ENCODE measurements around the gene RAB3IL1. TPM values are rescaled to one million over a fixed set of nuclear protein-coding genes. Genes with fewer than 3 reads are reported as not detected.
A peak's percentile ranks its signal among the peaks of the same experiment; 100 is the strongest.

The RAB3IL1 gene
- total RNA-seq, 1 donor from 2014 or later, result not detected

DNA sequence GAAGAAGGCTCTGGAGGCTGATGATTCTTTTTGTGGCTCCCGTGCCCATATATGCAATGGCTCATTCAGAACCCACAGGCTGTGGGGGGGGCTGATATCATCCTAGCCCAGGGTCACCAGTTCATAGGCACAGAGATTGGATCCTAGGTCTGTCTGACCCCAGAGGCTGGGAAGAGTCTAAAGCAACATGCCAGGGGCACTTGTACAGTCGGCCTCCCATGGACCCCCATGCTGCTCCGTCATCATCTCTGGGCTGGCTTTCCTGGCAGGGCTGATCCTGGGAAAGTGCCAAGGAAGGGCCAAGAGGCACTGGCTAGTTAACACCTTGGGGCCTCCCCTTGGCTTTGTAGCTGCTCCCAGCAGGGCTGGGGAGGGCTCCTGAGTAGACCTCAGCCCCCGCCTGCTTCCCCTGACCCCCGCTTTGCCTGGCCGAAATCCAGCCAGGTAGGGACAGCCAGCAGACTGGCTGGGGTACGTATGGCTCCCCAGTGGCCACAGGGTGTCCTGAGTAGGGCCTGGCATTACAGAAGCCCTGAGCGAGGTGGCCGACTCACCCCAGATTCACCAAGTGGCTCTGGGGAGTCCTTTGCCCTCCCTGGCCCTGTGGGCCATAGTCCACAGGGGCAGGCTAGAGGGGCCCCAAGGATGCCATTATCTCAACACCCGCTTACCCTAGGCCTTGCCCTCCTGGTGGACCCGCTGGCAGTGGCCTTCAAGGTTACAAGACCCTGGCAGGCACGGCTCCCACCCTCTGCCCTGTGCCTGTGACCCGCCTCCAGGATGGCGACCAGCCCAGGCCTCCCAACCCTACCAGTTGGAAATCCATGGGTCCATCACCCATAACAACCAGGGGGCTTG is 48.6 kb downstream of the RAB3IL1 start:
- Mint-ChIP-seq H3K27me3 (ENCODE audit: low read depth) (no peaks in the 10 kb centered on the region), H3K9me3 (no peaks in the 10 kb centered on the region), H3K27ac (no peak overlapping the region), H3K4me3 (ENCODE audit: low read depth) (no peak overlapping the region), H3K4me1 (ENCODE audit: low read depth) (peaks cover 6% of the 10 kb centered on the region), H3K36me3 (ENCODE audit: low read depth) (peaks cover 16% of the 10 kb centered on the region)
- intact Hi-C loops (cut with micrococcal nuclease), result no loop called here
- DNase-seq (ENCODE audit: low spot score), result no peak

DNA sequence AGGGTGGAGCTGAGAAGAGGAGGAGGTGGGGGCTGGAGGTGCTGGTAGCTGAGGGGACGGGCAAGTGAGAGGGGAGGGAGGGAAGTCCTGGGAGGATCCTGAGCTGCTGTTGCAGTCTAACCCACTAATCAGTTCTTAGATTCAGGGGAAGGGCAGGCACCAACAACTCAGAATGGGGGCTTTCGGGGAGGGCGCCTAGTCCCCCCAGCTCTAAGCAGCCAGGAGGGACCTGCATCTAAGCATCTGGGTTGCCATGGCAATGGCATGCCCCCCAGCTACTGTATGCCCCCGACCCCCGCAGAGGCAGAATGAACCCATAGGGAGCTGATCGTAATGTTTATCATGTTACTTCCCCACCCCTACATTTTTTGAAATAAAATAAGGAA is 50.4 kb downstream of the RAB3IL1 start:
- no peaks in the 10 kb centered on the region for H3K27me3 Mint-ChIP-seq (ENCODE audit: low read depth)

DNA sequence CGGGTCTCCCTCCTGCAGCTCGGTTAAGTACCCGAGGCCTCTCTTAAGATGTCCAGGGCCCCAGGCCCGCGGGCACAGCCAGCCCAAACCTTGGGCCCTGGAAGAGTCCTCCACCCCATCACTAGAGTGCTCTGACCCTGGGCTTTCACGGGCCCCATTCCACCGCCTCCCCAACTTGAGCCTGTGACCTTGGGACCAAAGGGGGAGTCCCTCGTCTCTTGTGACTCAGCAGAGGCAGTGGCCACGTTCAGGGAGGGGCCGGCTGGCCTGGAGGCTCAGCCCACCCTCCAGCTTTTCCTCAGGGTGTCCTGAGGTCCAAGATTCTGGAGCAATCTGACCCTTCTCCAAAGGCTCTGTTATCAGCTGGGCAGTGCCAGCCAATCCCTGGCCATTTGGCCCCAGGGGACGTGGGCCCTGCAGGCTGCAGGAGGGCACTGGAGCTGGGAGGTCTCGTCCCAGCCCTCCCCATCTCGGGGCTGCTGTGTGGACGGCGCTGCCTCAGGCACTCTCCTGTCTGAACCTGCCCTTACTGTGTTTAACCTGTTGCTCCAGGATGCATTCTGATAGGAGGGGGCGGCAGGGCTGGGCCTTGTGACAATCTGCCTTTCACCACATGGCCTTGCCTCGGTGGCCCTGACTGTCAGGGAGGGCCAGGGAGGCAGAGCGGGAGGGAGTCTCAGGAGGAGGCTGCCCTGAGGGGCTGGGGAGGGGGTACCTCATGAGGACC is 51.0 kb downstream of the RAB3IL1 start:
- no peak overlapping the region for H3K4me3 Mint-ChIP-seq (ENCODE audit: low read depth)
- peaks cover 5% of the 10 kb centered on the region for H3K4me1 Mint-ChIP-seq (ENCODE audit: low read depth)
- H3K36me3 Mint-ChIP-seq (ENCODE audit: low read depth), result peaks cover 35% of the 10 kb centered on the region
- peak overlapping the region; percentile 30 for H3K27ac Mint-ChIP-seq
- no peak for DNase-seq (ENCODE audit: low spot score)
- no peaks in the 10 kb centered on the region for H3K27me3 Mint-ChIP-seq (ENCODE audit: low read depth)
- no peaks in the 10 kb centered on the region for H3K9me3 Mint-ChIP-seq
- intact Hi-C loops (cut with micrococcal nuclease), result no loop called here

More for the DNA sequence above, 50.4 kb downstream of the RAB3IL1 start:
- Mint-ChIP-seq H3K9me3 (no peaks in the 10 kb centered on the region), H3K4me3 (ENCODE audit: low read depth) (no peak overlapping the region), H3K4me1 (ENCODE audit: low read depth) (peaks cover 6% of the 10 kb centered on the region), H3K27ac (no peak overlapping the region), H3K36me3 (ENCODE audit: low read depth) (peaks cover 29% of the 10 kb centered on the region)
- intact Hi-C loops (cut with micrococcal nuclease), result no loop called here
- DNase-seq (ENCODE audit: low spot score), result no peak

DNA sequence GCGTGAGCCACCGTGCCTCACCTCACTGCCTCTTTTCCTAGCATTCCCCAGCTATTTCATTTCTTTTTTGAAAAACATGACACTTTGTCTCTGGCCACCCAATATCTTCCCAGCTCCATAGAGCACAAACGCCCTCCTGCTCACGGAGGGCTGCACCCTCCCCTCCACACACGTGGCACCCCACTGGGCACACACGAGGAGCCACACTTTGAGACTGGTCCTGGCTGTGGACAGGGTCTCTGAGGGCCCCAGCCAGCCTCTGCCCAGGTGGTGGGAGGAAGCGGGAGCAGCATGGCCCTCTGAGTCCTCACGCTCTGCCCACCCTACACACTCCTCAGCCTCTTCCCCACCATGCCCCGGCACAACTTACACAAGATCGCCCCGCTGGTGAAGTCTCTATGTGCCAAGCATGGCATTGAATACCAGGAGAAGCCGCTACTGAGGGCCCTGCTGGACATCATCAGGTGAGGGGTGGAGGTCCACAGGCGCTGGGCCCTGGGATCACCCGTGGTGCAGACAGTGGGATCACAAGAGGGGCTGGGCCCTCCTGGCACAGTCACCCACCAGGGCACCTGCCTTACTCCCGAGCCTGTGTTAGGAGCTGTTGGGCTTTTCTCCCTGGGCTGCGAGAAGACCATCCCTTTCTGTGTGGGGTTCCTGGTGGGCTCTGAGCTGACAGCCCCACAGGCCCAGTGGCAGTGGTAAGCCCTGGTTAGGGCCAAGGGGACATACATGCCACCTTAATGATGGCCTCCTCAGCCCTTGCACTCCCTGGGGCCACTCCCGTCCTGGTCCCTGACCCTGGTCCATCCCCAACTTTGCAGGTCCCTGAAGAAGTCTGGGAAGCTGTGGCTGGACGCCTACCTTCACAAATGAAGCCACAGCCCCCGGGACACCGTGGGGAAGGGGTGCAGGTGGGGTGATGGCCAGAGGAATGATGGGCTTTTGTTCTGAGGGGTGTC is 52.3 kb downstream of the RAB3IL1 start:
- H3K4me1 Mint-ChIP-seq (ENCODE audit: low read depth), result peaks cover 3% of the 10 kb centered on the region
- no peaks in the 10 kb centered on the region for H3K27me3 Mint-ChIP-seq (ENCODE audit: low read depth)
- no peak overlapping the region for H3K27ac Mint-ChIP-seq
- intact Hi-C loops (cut with micrococcal nuclease), result no loop called here
- DNase-seq (ENCODE audit: low spot score), result no peak
- no peaks in the 10 kb centered on the region for H3K9me3 Mint-ChIP-seq
- H3K4me3 Mint-ChIP-seq (ENCODE audit: low read depth), result no peak overlapping the region
- H3K36me3 Mint-ChIP-seq (ENCODE audit: low read depth), result peaks cover 44% of the 10 kb centered on the region

DNA sequence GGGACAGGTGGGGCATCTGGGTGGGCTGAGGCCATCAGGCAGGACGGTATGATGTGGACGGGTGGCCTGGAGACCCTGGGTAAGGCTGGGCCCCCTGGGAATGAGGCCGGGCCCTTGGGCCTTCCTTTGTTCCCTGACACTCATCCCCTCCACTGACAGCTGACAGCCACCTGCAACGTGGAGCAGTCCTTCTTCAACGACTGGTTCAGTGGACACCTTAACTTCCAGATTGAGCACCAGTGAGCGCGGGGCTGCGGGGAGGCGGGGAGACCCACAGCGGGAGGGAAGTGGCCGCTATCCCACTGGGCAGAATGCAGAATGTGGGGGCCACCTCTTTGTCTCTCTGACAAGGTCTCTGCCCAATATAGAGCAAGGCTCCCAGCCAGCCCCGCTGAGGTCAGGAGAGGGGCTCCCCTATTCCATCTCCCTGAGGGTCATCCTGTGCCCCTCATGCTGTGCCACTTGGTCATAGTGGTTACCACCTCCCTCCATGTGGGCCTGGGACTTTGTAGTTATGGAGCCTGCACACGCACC is 53.8 kb downstream of the RAB3IL1 start:
- DNase-seq (ENCODE audit: low spot score), result no peak
- peaks cover 58% of the 10 kb centered on the region for H3K36me3 Mint-ChIP-seq (ENCODE audit: low read depth)
- no peak overlapping the region for H3K4me3 Mint-ChIP-seq (ENCODE audit: low read depth)
- no peak overlapping the region for H3K27ac Mint-ChIP-seq
- no peaks in the 10 kb centered on the region for H3K27me3 Mint-ChIP-seq (ENCODE audit: low read depth)
- H3K9me3 Mint-ChIP-seq, result no peaks in the 10 kb centered on the region
- peaks cover 3% of the 10 kb centered on the region for H3K4me1 Mint-ChIP-seq (ENCODE audit: low read depth)
- intact Hi-C loops (cut with micrococcal nuclease), result no loop called here

DNA sequence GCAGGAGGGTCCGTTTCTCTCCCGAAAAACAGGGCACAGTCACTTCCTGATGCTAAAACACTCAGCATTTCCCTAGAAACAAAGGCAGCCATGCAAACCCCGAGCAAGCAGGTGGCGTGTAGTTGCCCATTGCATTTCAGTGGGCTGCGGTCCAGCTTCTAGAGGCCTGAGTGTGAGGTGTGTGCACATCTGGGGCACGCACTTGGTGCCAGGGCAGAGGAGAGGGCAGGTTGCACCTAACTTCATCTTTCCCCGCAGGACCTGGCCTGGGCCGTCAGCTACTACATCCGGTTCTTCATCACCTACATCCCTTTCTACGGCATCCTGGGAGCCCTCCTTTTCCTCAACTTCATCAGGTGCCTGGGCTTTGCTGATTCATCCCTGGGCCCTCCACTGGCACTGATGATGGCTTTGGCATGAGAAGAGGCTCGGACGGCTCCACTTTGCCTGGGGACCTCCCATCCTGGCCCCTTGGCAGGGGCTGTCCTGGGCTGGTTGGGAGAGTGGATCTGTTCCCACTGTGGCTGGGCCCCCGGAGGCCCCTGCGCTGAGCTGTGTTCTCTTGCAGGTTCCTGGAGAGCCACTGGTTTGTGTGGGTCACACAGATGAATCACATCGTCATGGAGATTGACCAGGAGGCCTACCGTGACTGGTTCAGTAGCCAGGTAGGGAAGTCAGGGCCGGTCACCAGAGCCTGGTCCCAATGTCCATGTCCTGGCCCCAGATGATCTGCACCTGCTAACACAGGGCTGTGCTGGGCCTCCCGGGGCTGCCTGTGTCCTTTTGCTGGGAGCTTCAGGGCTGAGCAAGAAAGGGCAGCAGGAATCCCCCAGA is 54.4 kb downstream of the RAB3IL1 start:
- intact Hi-C loops (cut with micrococcal nuclease), result loop anchor here (1.0 kb wide), 1 partner anchor 15 kb away; no protein-coding TSS in a partner anchor
- no peaks in the 10 kb centered on the region for H3K9me3 Mint-ChIP-seq

DNA sequence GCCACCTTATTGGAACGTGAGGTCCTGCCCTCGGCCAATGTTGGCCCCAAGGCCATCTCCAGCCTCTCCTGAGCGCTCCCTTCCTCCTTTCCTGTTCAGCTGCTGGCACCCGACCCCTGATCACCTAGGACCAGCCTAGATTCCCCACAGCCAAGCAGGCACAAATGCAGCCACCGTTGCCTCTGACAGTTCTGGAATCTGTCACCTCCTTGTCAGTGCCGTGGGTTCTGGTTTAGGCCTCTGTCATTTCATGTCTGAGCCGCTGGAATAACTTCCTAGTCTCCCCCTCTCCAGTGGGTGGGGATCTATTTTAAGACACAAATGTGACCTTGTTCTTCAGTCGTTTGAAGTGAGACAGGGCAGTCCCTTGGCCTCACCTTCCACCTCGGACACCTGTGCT is 55.7 kb downstream of the RAB3IL1 start:
- Mint-ChIP-seq H3K27me3 (ENCODE audit: low read depth) (no peaks in the 10 kb centered on the region), H3K4me3 (ENCODE audit: low read depth) (no peak overlapping the region), H3K36me3 (ENCODE audit: low read depth) (peaks cover 70% of the 10 kb centered on the region), H3K4me1 (ENCODE audit: low read depth) (peaks cover 3% of the 10 kb centered on the region), H3K9me3 (no peaks in the 10 kb centered on the region), H3K27ac (no peak overlapping the region)
- no peak for DNase-seq (ENCODE audit: low spot score)
- intact Hi-C loops (cut with micrococcal nuclease), result loop anchor here (1.0 kb wide), 1 partner anchor 17 kb away; no protein-coding TSS in a partner anchor

More for the DNA sequence above, 54.4 kb downstream of the RAB3IL1 start:
- no peak for DNase-seq (ENCODE audit: low spot score)
- Mint-ChIP-seq H3K4me1 (ENCODE audit: low read depth) (peaks cover 3% of the 10 kb centered on the region), H3K4me3 (ENCODE audit: low read depth) (no peak overlapping the region), H3K36me3 (ENCODE audit: low read depth) (peaks cover 58% of the 10 kb centered on the region), H3K27me3 (ENCODE audit: low read depth) (no peaks in the 10 kb centered on the region), H3K27ac (no peak overlapping the region)

DNA sequence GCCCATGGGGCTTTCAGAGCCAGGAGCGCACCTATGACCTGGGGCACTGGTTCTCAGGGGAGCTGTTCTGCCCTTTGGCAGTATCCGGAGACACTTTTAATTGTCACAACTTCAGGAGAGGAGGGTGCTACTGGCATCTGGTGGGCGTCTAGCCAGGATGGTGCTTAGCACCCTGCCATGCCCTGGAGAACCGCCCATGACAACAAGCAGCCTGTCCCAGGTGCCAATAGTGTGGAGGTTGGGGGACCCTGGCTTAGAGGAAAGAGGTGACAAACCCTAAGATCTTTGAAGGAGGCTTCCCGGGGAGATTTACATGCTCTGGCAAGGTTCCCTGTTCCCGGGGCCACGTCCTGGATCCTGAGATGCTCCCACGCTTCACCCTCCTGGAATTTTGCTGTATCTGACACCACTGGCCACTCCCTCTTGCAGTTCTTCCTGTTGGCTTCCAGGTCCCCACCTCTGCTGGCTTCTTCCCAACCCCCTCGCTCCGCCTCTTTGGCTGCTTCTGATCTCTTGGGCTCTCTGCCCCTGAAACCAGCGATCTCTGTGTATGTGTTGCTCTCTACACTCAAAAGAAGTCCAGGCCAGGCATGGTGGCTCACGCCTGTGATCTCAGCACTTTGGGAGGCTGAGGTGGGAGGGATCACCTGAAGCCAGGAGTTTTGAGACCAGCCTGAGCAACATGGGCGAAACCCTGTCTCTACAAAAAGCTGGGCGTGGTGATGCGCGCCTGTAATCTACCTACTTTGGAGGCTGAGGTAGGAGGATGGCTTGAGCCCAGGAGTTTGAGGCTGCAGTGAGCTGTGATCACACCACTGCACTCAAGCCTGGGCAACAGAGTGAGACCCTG is 57.1 kb downstream of the RAB3IL1 start:
- H3K4me3 Mint-ChIP-seq (ENCODE audit: low read depth), result no peak overlapping the region
- peaks cover 68% of the 10 kb centered on the region for H3K36me3 Mint-ChIP-seq (ENCODE audit: low read depth)
- intact Hi-C loops (cut with micrococcal nuclease), result no loop called here
- no peak overlapping the region for H3K27ac Mint-ChIP-seq
- H3K27me3 Mint-ChIP-seq (ENCODE audit: low read depth), result no peaks in the 10 kb centered on the region
- H3K4me1 Mint-ChIP-seq (ENCODE audit: low read depth), result no peaks in the 10 kb centered on the region
- no peaks in the 10 kb centered on the region for H3K9me3 Mint-ChIP-seq
- DNase-seq (ENCODE audit: low spot score), result no peak

DNA sequence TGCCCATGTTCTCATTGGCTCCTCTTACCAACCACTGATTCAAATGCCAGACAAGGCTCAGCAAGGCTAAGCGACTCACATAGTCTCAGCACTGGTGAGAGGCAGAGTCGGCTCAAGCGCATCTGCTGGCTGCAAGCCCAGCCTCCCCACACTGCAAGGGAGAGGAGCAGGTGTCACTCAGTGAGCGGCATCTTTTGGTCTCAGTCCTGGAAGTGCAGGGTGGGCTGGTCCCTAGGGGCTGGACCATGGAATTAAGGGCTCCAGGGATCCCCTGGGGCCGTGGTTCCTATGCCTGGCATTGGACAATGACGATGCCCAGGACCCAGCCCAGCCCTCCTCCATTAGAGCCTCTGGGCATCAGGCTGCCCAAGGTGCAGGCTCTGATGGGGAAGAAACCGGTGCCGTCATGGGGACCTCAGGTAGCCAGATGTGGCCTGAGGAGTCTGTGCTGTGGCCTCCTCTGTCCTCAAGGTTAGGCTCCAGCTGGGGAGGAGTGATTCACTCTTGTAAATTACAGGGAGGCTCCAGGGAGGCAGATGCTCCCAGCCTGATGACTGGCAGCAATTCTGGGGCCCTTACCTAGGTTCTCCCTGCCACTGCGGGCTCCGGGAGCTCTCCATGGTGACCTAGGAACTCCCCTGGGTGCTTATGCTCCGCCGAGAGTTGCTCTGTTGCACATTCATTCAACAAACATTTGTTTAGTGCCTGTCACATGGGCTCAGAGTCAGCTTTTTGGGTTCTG is 61.3 kb downstream of the RAB3IL1 start:
- H3K9me3 Mint-ChIP-seq, result no peaks in the 10 kb centered on the region

DNA sequence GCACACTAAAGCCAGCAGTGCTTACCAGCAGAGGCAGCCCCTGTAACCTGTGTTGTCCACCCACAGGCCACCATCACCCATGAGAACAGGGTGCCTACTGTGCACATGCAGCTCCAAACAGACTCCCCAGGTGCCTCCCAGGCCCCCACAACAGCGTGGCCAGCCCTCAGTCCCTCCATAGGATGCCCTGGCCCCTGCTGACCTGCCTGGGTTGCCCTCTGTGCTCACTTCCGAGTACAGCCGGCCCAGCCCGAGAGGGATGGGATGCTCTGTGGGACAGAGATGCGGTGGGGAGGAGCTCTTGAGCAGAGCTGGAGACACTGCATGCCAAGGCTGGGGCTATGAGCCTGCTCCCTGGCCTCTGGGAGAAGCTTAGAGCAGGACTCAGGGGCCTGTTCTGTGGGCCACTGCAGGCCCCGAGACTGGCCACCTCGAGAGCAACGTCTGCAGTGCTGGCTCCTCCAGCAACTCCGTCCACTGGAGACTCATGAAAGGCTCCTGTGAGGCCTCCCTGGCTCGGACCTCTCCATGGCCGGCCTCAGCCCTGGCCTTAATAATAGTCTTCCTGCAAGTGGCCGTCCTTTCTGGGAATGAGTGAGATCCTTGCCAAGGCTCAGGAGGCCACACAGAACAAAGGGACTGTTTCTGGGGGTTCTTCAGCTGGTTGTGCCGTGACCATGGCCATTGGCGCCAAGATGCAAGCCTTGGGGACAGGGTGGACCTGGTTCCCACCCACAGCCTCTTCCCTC is 62.2 kb downstream of the RAB3IL1 start:
- Mint-ChIP-seq H3K27ac (no peak overlapping the region), H3K36me3 (ENCODE audit: low read depth) (peaks cover 66% of the 10 kb centered on the region), H3K4me1 (ENCODE audit: low read depth) (no peaks in the 10 kb centered on the region), H3K27me3 (ENCODE audit: low read depth) (no peaks in the 10 kb centered on the region), H3K4me3 (ENCODE audit: low read depth) (no peak overlapping the region), H3K9me3 (no peaks in the 10 kb centered on the region)
- intact Hi-C loops (cut with micrococcal nuclease), result no loop called here
- no peak for DNase-seq (ENCODE audit: low spot score)

More for the DNA sequence above, 61.3 kb downstream of the RAB3IL1 start:
- DNase-seq (ENCODE audit: low spot score), result no peak
- Mint-ChIP-seq H3K4me1 (ENCODE audit: low read depth) (no peaks in the 10 kb centered on the region), H3K36me3 (ENCODE audit: low read depth) (peaks cover 66% of the 10 kb centered on the region), H3K4me3 (ENCODE audit: low read depth) (no peak overlapping the region), H3K27me3 (ENCODE audit: low read depth) (no peaks in the 10 kb centered on the region), H3K27ac (no peak overlapping the region)
- intact Hi-C loops (cut with micrococcal nuclease), result no loop called here

All from activated T-helper 2 cell treated with anti-CD3 and anti-CD28 coated beads, Interferon-gamma antibody, Interleukin-2, Interleukin-4, amounts not matched to agents 10 μg/mL and 5 μg/mL and 100 μg/mL, durations not matched to agents 14 hours and 24 hours and 36 hours (primary cell).